SK-N-SH (cell line): Measurements from ENCODE around the gene P2RX4. TPM values are rescaled to one million over a fixed set of nuclear protein-coding genes. Genes with fewer than 3 reads are reported as not detected.

Experiments used
- CTCF ChIA-PET: fragments of 300-600, 350-600 bp; formaldehyde crosslinking; extraction: SDS; loops from one replicate; lab custom pipeline; 2021; lab: Yijun Ruan, JAX
- POLR2A ChIA-PET: fragments of 350-600 bp; sonication (Branson Sonifier 250); formaldehyde crosslinking; extraction: SDS; loops from one replicate; lab custom pipeline; 2020; ENCODE audit warnings: antibody characterized with exemption, inconsistent platforms; lab: Yijun Ruan, JAX
- DNase-seq: peaks from one replicate; pipeline ENCODE4 v3.0.0; 2012
- H2AFZ ChIP-seq: fragments of 200-600 bp; sonication (generic); 2 replicates; pipeline ENCODE4 v1.8.1; 2016; ENCODE audit warnings: antibody characterized with exemption, mild to moderate bottlenecking, low read depth
- H3F3A ChIP-seq: fragments of 200-600 bp; sonication (generic); replicated peaks from 2 replicates; pipeline ENCODE3; 2016; ENCODE audit warnings: antibody characterized with exemption, mild to moderate bottlenecking; ENCODE audit not compliant: insufficient read depth
- H3K27ac ChIP-seq, 2 experiments: fragments of 200-500 bp in 1 of 2; fragments of 200-600 bp in 1 of 2; sonication (Bioruptor generic) in 1 of 2; sonication (generic), shearing (Covaris generic) in 1 of 2; 2 replicates each; pipeline versions ENCODE4 v1.5.1 to v1.6.1; 2014 to 2016; ENCODE audit warnings: low read depth in 2 of 2, inconsistent platforms in 1 of 2, low read length in 1 of 2, mild to moderate bottlenecking in 1 of 2, mixed read lengths in 1 of 2
- H3K27me3 ChIP-seq: fragments of 200-600 bp; sonication (generic), shearing (Covaris generic); 2 replicates; pipeline ENCODE4 v1.6.1; 2016; ENCODE audit warnings: mixed run types; ENCODE audit not compliant: insufficient read depth
- H3K36me3 ChIP-seq, 2 experiments: fragments of 200-500 bp in 1 of 2; fragments of 200-600 bp in 1 of 2; sonication (Bioruptor generic) in 1 of 2; sonication (generic) in 1 of 2; replicated peaks in 1 of 2; 2 replicates each; pipeline versions ENCODE3 to v1.5.1; 2014 to 2016; ENCODE audit warnings: low read length in 1 of 2, mild to moderate bottlenecking in 1 of 2; ENCODE audit not compliant: insufficient read depth in 2 of 2, control insufficient read depth in 1 of 2
- H3K4me1 ChIP-seq, 2 experiments: fragments of 200-500 bp in 1 of 2; fragments of 200-600 bp in 1 of 2; sonication (Bioruptor generic) in 1 of 2; sonication (generic), shearing (Covaris generic) in 1 of 2; 2 replicates each; pipeline versions ENCODE4 v1.5.1 to v1.6.1; 2014 to 2016; ENCODE audit warnings: low read depth in 1 of 2, low read length in 1 of 2, mixed run types in 1 of 2; ENCODE audit not compliant: insufficient read depth in 2 of 2, control insufficient read depth in 1 of 2
- H3K4me2 ChIP-seq: fragments of 200-600 bp; sonication (generic), shearing (Covaris generic); 2 replicates; pipeline ENCODE4 v1.6.1; 2017; ENCODE audit warnings: mixed run types
- H3K4me3 ChIP-seq, 2 experiments: fragments of 200-500 bp in 1 of 2; fragments of 200-600 bp in 1 of 2; sonication (Bioruptor generic) in 1 of 2; sonication (generic), shearing (Covaris generic) in 1 of 2; 2 replicates each; pipeline versions ENCODE4 v1.5.1 to v1.8.1; 2014 to 2016; ENCODE audit warnings: low read depth in 2 of 2, inconsistent platforms in 1 of 2, low read length in 1 of 2, mild to moderate bottlenecking in 1 of 2, mixed read lengths in 1 of 2, moderate library complexity in 1 of 2
- H3K79me2 ChIP-seq: fragments of 200-600 bp; sonication (generic); 2 replicates; pipeline ENCODE4 v1.8.1; 2017; ENCODE audit warnings: mild to moderate bottlenecking; ENCODE audit not compliant: insufficient read depth
- H3K9ac ChIP-seq: fragments of 200-600 bp; sonication (generic); 2 replicates; pipeline ENCODE4 v1.6.1; 2017; ENCODE audit warnings: mixed run types
- H3K9me2 ChIP-seq: fragments of 200-600 bp; sonication (generic); 2 replicates; pipeline ENCODE4 v1.6.1; 2017; ENCODE audit warnings: mixed run types
- H3K9me3 ChIP-seq: fragments of 200-600 bp; sonication (generic); 2 replicates; pipeline ENCODE4 v1.6.1; 2017; ENCODE audit warnings: mixed run types, mild to moderate bottlenecking, moderate library complexity
- H4K20me1 ChIP-seq: fragments of 200-600 bp; sonication (generic); 2 replicates; pipeline ENCODE4 v1.6.1; 2017; ENCODE audit warnings: mild to moderate bottlenecking, mixed run types; ENCODE audit not compliant: insufficient read depth
- CHD2 ChIP-seq: fragments of 150-350 bp; IDR thresholded peaks from 2 replicates; pipeline ENCODE4 v1.6.1; 2018; ENCODE audit warnings: low read length; ENCODE audit not compliant: partially characterized antibody
- EP300 ChIP-seq, 2 experiments: IDR thresholded peaks; 2 replicates each; pipeline versions ENCODE4 v1.4.0 to v1.6.1; 2012; ENCODE audit warnings: borderline replicate concordance in 1 of 2, low read depth in 1 of 2, low read length in 1 of 2
- EZH2phosphoT487 ChIP-seq: fragments of 200-600 bp; sonication (generic); IDR thresholded peaks from 2 replicates; pipeline ENCODE4 v1.6.1; 2017; ENCODE audit warnings: low read depth, mixed run types, mild to moderate bottlenecking, antibody characterized with exemption, moderate library complexity, borderline replicate concordance
- FOXJ3 ChIP-seq: sonication (generic); formaldehyde crosslinking; IDR thresholded peaks from 2 replicates; pipeline ENCODE4 v1.5.1; 2020; ENCODE audit warnings: mild to moderate bottlenecking, missing genetic modification reagents
- GATA2 ChIP-seq: sonication (generic); formaldehyde crosslinking; IDR thresholded peaks from 2 replicates; pipeline ENCODE4 v1.5.0; 2020; ENCODE audit warnings: mild to moderate bottlenecking, missing genetic modification reagents
- MEF2A ChIP-seq: IDR thresholded peaks from 2 replicates; pipeline ENCODE4 v1.4.0; 2012; ENCODE audit warnings: low read depth, borderline replicate concordance
- NFIC ChIP-seq: IDR thresholded peaks from 2 replicates; pipeline ENCODE4 v1.4.0; 2012; ENCODE audit warnings: borderline replicate concordance
- PBX3 ChIP-seq: IDR thresholded peaks from 2 replicates; pipeline ENCODE4; 2012
- RCOR1 ChIP-seq: fragments of 150-350 bp; IDR thresholded peaks from 2 replicates; pipeline ENCODE4 v1.6.1; 2017; ENCODE audit warnings: antibody characterized with exemption, low read length
- REST ChIP-seq: IDR thresholded peaks from 2 replicates; pipeline ENCODE4 v1.6.1; 2012; ENCODE audit warnings: mild to moderate bottlenecking, low read depth, low read length, moderate library complexity
- SIN3A ChIP-seq: IDR thresholded peaks from 2 replicates; pipeline ENCODE4 v1.6.1; 2012; ENCODE audit warnings: low read depth, mild to moderate bottlenecking, low read length, moderate library complexity, borderline replicate concordance
- TEAD4 ChIP-seq: IDR thresholded peaks from 2 replicates; pipeline ENCODE4 v1.4.0; 2012; ENCODE audit warnings: mild to moderate bottlenecking, borderline replicate concordance; ENCODE audit not compliant: insufficient read depth
- USF1 ChIP-seq: IDR thresholded peaks from 2 replicates; pipeline ENCODE4 v1.4.0; 2012; ENCODE audit warnings: low read depth, borderline replicate concordance
- USF2 ChIP-seq: fragments of 150-350 bp; IDR thresholded peaks from 2 replicates; pipeline ENCODE4 v1.6.1; 2017; ENCODE audit warnings: antibody characterized with exemption, low read length, low read depth, borderline replicate concordance
- WGBS: methylation state at CpG from one replicate; pipeline ENCODE4 v1.1.6; 2017; ENCODE audit warnings: low lambda C conversion rate; 5-methylcytosine and 5-hydroxymethylcytosine counted together
- polyA plus RNA-seq, 3 experiments: library from polyadenylated mRNA; depleted of rRNA; stranded (reverse); fragments of >200 nt; gene quantifications; 2 replicates each; pipeline ENCODE4 v1.2.3, GENCODE V29; 2012
- TF ChIP-seq, protein P1 (sequence below): IDR thresholded peaks from 2 replicates; pipeline ENCODE4 v1.4.0; 2012; ENCODE audit warnings: low read depth
- TF ChIP-seq, protein P2 (sequence below): IDR thresholded peaks from 2 replicates; pipeline ENCODE4 v1.4.0; 2012; ENCODE audit warnings: low read depth, borderline replicate concordance

P2RX4 gene
- polyA plus RNA-seq, 1 of the 3 experiments (the other 2 are of a cell fraction), result 32.2 TPM

DNA sequence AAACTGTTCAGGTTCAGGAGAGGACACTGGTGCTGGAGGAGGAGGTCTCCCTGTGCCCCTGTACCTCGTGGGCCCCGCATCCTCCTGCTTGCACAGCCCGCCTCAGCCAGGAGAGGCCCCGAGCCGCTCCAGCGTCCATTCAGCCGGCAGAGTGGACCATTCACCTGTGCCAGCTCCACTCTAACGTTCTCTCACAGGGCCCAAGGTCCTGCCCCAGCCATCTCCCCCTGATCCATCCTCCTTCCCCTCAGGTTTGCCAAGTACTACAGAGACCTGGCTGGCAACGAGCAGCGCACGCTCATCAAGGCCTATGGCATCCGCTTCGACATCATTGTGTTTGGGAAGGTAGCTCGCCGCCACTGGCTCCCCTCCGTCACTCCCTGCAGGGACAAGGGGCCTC is 22.2 kb downstream of the P2RX4 start:
- H3K4me3 ChIP-seq, result no peak overlapping the region
- no peak overlapping the region for H3K27ac ChIP-seq
- no peaks in the 10 kb centered on the region for H3K4me1 ChIP-seq
- H3K4me2 ChIP-seq, result no peak overlapping the region
- no peaks in the 10 kb centered on the region for H3K9me2 ChIP-seq
- ChIA-PET POLR2A (no interaction called here), CTCF (no interaction called here)
- H4K20me1 ChIP-seq, result no peaks in the 10 kb centered on the region
- DNase-seq, result no peak
- H3K79me2 ChIP-seq, result no peaks in the 10 kb centered on the region
- H3K9ac ChIP-seq, result no peak overlapping the region
- no peaks in the 10 kb centered on the region for H3K9me3 ChIP-seq
- 98% methylated on average over 8 of the region's 16 CpGs for WGBS
- no peaks in the 10 kb centered on the region for H3K27me3 ChIP-seq
- no peak for TF ChIP-seq RCOR1
- TF ChIP-seq USF2, result no peak
- no peak for TF ChIP-seq GATA2 (CRISPR knock-in tag)
- TF ChIP-seq, protein P1, sequence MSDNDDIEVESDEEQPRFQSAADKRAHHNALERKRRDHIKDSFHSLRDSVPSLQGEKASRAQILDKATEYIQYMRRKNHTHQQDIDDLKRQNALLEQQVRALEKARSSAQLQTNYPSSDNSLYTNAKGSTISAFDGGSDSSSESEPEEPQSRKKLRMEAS, result no peak
- no peak for TF ChIP-seq USF1
- TF ChIP-seq NFIC, result no peak
- no peak for TF ChIP-seq MEF2A
- TF ChIP-seq FOXJ3 (CRISPR knock-in tag), result no peak
- no peak for TF ChIP-seq PBX3
- no peak for TF ChIP-seq CHD2
- TF ChIP-seq EP300 (IDR thresholded peaks at IDR 0.05; ENCODE audit: borderline replicate concordance in 1 of 2, low read depth in 1 of 2, low read length in 1 of 2), result no peak
- no peak for TF ChIP-seq TEAD4
- TF ChIP-seq, protein P2, sequence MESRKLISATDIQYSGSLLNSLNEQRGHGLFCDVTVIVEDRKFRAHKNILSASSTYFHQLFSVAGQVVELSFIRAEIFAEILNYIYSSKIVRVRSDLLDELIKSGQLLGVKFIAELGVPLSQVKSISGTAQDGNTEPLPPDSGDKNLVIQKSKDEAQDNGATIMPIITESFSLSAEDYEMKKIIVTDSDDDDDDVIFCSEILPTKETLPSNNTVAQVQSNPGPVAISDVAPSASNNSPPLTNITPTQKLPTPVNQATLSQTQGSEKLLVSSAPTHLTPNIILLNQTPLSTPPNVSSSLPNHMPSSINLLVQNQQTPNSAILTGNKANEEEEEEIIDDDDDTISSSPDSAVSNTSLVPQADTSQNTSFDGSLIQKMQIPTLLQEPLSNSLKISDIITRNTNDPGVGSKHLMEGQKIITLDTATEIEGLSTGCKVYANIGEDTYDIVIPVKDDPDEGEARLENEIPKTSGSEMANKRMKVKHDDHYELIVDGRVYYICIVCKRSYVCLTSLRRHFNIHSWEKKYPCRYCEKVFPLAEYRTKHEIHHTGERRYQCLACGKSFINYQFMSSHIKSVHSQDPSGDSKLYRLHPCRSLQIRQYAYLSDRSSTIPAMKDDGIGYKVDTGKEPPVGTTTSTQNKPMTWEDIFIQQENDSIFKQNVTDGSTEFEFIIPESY, result no peak
- TF ChIP-seq REST, result no peak
- no peak for TF ChIP-seq EZH2phosphoT487
- no peak for TF ChIP-seq SIN3A
- H2AFZ ChIP-seq, result no peak overlapping the region
- H3F3A ChIP-seq, result no peaks in the 10 kb centered on the region
- no peaks in the 10 kb centered on the region for H3K36me3 ChIP-seq
